HG03060 (cell line): ENCODE measurements around the gene PTGFR.

Source experiments
- ATAC-seq: cut with Tn5 transposase; IDR thresholded peaks from one replicate; pipeline ENCODE4 v1.9.1; 2021; ENCODE audit warnings: low read depth, moderate number of reproducible peaks; ENCODE audit not compliant: unreplicated experiment

The PTGFR gene

GRCh38 chr1:78519446-78519845, 28.7 kb downstream of the PTGFR start:
- no peak for ATAC-seq

DNA sequence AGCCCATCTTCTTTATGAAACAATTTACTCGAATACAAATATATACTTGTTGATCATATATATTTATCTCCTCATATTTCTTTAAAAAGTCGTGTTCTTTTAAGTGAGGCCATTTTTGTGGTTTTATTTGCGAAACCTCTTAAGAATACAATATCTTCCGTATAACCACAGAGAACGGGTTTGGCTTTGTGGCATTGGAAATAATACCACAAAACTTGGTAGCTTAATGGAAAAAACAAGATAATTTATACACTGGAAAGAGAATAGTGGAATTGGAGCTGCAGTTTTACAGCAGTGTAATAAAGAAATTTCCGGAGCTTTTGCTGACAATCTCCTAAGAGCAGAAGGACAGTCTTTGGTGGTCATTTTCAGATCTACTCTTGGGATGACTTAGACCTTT, 29.4 kb downstream of the PTGFR start:
- no peak for ATAC-seq

- ATAC-seq = no peak
Measured at GRCh38 chr1:78520843-78521242, 30.1 kb downstream of the PTGFR start.

GRCh38 chr1:78522136-78522535, 31.4 kb downstream of the PTGFR start:
- ATAC-seq = no peak

- ATAC-seq = no peak
Measured at GRCh38 chr1:78526496-78526895, 35.7 kb downstream of the PTGFR start.

DNA sequence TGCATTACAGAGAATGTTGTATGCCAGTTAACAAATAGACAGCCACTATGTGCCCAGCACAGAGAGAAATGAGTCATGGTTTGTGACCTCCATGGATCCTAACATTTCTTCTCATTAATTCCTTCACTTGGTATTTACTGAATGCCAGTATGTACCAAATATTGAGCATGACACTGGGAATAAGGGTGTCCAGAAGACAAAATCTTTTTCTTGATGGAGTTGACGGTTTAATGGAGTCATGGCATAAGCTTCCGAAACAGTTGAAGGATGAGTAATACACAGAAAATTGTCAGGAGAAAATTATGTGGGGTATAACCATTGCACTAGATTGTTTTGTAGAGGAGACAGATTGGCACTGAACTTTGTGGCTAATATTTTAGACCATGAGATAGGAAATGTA, 36.9 kb downstream of the PTGFR start:
- ATAC-seq = no peak

GRCh38 chr1:78533527-78533926, 42.8 kb downstream of the PTGFR start:
- ATAC-seq = no peak

- ATAC-seq = no peak
Measured at GRCh38 chr1:78535286-78535685, 44.5 kb downstream of the PTGFR start.

DNA sequence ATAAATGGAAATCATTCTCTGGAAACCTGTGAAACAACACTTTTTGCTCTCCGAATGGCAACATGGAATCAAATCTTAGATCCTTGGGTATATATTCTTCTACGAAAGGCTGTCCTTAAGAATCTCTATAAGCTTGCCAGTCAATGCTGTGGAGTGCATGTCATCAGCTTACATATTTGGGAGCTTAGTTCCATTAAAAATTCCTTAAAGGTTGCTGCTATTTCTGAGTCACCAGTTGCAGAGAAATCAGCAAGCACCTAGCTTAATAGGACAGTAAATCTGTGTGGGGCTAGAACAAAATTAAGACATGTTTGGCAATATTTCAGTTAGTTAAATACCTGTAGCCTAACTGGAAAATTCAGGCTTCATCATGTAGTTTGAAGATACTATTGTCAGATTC, 45.7 kb downstream of the PTGFR start:
- no peak for ATAC-seq

DNA sequence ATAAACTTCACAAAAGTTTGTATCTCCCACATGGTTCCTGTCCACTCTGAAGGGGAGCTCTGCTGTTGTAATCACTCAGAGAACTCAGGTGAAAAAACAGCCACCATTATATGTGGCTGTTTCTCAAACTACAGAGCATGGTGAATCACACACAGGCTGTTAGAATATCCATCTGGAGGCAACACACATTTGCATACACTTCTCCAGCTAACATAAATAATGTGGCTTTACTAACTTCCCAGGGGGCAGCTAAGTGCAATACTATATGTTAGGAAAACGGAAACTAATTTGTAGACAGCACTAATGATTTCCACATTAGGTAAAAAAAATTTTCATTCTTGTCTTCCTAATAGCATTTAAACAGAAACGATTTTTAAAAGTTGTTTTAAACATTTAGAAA, 49.3 kb downstream of the PTGFR start:
- no peak for ATAC-seq

GRCh38 chr1:78541479-78541878, 50.7 kb downstream of the PTGFR start:
- no peak for ATAC-seq

- no peak for ATAC-seq
Measured at GRCh38 chr1:78543941-78544643, 53.3 kb downstream of the PTGFR start.

GRCh38 chr1:78547081-78547480, 56.3 kb downstream of the PTGFR start:
- ATAC-seq = no peak

DNA sequence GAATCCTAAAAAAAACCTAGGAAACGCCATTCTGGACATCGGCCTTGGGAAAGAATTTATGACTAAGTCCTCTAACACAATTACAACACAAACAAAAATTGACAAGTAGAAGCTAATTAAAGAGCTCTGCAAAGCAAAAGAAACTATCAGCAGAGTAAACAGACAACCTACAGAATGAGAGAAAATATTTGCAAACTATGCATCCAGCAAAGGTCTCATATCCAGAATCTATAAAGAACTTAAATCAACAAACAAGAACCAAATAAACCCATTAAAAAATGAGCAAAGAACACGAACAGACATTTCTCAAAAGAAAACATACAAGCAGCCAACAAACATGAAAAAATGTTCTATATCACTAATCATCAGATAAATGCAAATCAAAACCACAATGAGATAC, 58.6 kb downstream of the PTGFR start:
- no peak for ATAC-seq

DNA sequence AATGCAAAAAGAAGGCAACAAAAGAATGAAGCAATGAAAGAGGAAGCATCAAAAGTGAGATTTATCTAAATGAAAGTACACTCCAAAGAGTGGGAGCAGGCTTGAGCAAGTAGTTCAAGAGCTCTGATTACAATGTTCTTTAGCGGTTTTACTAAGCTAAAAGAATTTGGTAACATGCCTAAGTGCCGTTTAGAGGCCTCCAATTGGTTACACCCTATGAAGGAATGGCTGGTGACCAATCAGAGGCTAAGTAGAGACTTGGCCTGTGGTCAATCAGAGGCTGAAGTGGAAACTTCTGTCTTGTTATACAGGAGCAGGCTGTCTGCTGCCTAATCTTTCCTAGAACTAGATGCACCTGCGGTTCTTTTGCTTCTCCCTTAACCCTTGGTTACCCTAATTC, 59.1 kb downstream of the PTGFR start:
- ATAC-seq = no peak

DNA sequence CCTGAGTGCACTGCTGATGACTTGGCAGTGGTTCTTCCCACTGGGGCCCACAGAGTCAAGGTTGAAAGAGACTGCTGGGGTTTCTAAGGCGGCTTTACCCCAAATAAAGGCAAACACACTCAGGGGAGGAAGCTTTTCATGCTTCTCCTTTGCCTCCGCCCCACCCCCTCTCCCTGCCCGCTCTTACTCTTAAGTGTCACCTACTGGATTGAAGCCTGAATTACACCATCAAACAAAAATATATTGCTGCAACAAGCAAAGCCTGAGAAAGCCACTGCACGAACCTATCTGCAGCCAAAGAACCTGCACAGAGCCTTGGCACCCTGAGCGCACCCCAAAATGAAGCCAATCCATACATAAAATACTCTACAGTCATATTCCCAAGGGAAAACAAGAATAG, 63.1 kb downstream of the PTGFR start:
- no peak for ATAC-seq

- no peak for ATAC-seq
Measured at GRCh38 chr1:78554840-78555239, 64.1 kb downstream of the PTGFR start.

DNA sequence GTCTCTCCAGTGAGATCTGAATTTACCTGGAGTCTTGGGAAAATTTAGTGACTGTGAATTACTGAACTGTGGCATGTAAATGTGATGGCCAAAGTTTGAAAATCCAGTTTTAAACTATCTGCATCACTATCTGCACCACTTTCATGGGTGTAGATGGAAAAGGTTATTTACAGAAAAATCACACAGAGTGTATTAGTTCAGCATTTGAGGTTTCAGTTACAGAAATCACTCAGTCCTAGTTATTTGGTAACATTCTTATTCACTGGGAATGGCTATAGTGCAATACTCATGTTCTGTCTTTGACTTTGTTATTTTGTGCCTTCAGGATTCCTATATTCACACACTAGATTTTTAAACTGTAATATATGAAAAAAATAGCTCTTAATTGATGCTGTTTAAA, 68.9 kb downstream of the PTGFR start:
- no peak for ATAC-seq

DNA sequence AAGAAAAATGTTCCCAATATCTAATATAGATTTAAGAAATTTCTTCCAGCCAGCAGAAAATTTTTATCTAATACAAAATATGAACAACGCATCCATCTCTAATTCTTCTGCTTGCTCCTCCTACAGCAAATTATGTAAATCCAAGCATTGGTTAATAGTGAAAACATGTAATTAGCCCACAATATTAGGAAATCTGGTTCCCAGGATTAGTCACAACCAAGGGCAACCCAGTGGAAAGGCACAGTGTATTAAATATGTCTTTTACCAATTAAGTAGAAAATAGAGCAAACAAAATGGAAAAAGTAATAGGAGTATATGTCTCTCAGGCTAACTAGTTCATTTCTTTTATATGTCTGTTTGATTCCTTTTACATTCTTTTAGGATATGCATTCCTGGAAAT, 70.0 kb downstream of the PTGFR start:
- no peak for ATAC-seq

DNA sequence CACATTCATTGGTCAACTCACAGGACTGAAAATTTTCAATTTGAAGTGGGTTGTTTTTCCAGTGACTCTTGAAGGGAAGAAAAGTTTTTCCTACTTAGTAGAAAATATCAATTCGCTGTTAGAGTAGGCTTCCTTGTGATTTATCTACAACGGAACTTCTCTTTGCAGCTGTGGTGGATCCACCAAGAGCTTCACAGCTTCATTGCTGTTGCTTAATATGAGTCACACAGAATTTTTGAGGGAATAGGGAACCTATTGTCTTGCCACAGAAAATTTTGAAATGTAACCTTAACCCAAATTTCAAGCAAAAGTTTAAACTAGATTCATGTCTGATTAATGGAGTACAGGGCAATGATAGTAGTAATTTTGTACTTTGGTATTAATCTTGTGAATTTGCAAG, 71.1 kb downstream of the PTGFR start:
- no peak for ATAC-seq

DNA sequence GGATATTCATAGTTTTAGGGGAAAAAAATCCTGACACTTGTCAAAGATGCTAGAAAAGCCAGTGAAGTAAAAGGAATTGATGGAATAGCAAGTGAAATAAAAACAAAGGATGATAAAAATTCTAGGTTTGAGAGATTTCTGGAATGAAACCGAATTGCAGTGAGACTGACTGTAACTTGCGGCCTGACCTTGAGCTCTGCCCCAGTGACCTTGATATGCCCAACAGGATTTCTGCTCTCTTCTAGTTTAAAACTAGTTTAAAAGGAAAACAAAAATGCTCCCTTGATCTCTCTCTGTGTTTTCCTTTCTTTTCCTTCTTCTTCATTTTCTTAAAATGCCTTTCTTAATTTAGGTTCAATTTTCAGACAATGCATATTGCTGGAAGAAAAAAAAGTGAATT, 74.6 kb downstream of the PTGFR start:
- no peak for ATAC-seq

DNA sequence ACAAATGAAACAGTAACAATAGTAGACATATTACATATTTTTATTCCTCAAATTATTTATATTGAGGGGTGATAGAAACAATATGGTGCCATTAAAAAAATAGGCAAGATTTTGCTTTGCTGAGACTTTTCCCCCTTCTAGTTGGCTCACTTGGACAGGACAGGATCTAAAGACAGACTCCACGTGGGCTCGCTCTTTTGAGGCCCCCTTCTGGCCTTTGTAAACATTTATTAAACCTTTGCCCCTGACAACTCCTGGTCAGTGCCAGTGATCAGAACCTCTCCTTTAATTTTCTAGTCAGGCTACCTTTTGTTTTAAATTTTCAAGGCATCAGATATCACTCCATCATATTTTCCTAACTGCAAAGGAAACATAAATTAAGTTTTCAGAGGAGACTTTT, 79.8 kb downstream of the PTGFR start:
- ATAC-seq = no peak
